ENCODE data around the gene ZDHHC11B. TPM values are rescaled to one million over a fixed set of nuclear protein-coding genes. Genes with fewer than 3 reads are reported as not detected.

ZDHHC11B gene
- total and polyA plus RNA-seq, 2 of the 13 experiments (the other 11 are each of a cell fraction or from before 2014, with no cell fraction given), result 0.11 to 0.12 TPM

- TF ChIP-seq KAT8 (CRISPR knock-in tag; IDR thresholded peaks at IDR 0.05), result no peak
- TF ChIP-seq ZBTB3 (CRISPR knock-in tag; IDR thresholded peaks at IDR 0.05; ENCODE audit: borderline replicate concordance, low read depth), result no peak
- TF ChIP-seq STAG1 (CRISPR knock-in tag; IDR thresholded peaks at IDR 0.05), result no peak
- TF ChIP-seq NONO (IDR thresholded peaks at IDR 0.05), result no peak
- TF ChIP-seq NONO (CRISPR knock-in tag; conservative IDR thresholded peaks at IDR 0.05), result no peak
- no peak for TF ChIP-seq UBTF (CRISPR knock-in tag; IDR thresholded peaks at IDR 0.05)
- no peak for TF ChIP-seq NR0B2 (CRISPR knock-in tag; IDR thresholded peaks at IDR 0.05)
- TF ChIP-seq ZNF781 (CRISPR knock-in tag; IDR thresholded peaks at IDR 0.05; ENCODE audit: borderline replicate concordance, not compliant biosample characterization), result no peak
- TF ChIP-seq ARID5B (CRISPR knock-in tag; IDR thresholded peaks at IDR 0.05), result no peak
- no peak for TF ChIP-seq HNF4A (CRISPR knock-in tag; IDR thresholded peaks at IDR 0.05)
- no peak for TF ChIP-seq SMYD3 (CRISPR knock-in tag; IDR thresholded peaks at IDR 0.05)
- no peak for TF ChIP-seq ESRRA (CRISPR knock-in tag; IDR thresholded peaks at IDR 0.05; ENCODE audit: low read depth)
- no peak for TF ChIP-seq NR1H2 (CRISPR knock-in tag; IDR thresholded peaks at IDR 0.05; ENCODE audit: borderline replicate concordance, low read depth)
- TF ChIP-seq ZNF264 (CRISPR knock-in tag; IDR thresholded peaks at IDR 0.05), result no peak
- no peak for TF ChIP-seq IRF1 (CRISPR knock-in tag; IDR thresholded peaks at IDR 0.05; ENCODE audit: low read depth)
- no peak for TF ChIP-seq SRSF1 (optimal IDR thresholded peaks at IDR 0.05; ENCODE audit: low read depth, low read length)
- no peak for TF ChIP-seq PHF20 (CRISPR knock-in tag; IDR thresholded peaks at IDR 0.05)
- TF ChIP-seq MLLT10 (CRISPR knock-in tag; IDR thresholded peaks at IDR 0.05), result no peak
- TF ChIP-seq AGO2 (optimal IDR thresholded peaks at IDR 0.05; ENCODE audit: low read depth, low read length), result peak; percentile 78
- TF ChIP-seq PAF1 (CRISPR knock-in tag; IDR thresholded peaks at IDR 0.05), result no peak
- TF ChIP-seq ZNF703 (CRISPR knock-in tag; IDR thresholded peaks at IDR 0.05; ENCODE audit: borderline replicate concordance), result no peak
- TF ChIP-seq ZNF605 (CRISPR knock-in tag; IDR thresholded peaks at IDR 0.05), result no peak
- TF ChIP-seq ZNF354B (CRISPR knock-in tag; IDR thresholded peaks at IDR 0.05), result no peak
- TF ChIP-seq ZSCAN22 (CRISPR knock-in tag; IDR thresholded peaks at IDR 0.05), result no peak
Observed at GRCh38 chr5:672329-673160, 112.0 kb downstream of the ZDHHC11B start (continued).
